ENCODE measurements around the gene GPN2. TPM values are rescaled to one million over a fixed set of nuclear protein-coding genes. Genes with fewer than 3 reads are reported as not detected.

GPN2 gene
- total RNA-seq, 2 donors from 2014 or later = 32.6 to 38.5 TPM

- Mint-ChIP-seq H3K27me3 (ENCODE audit: insufficient read depth) (no peaks in the 10 kb centered on the region), H3K4me3 (peak overlapping the region; percentile 86), H3K4me1 (peaks cover 16% of the 10 kb centered on the region), H3K9me3 (no peaks in the 10 kb centered on the region), H3K36me3 (ENCODE audit: low read depth) (peaks cover 39% of the 10 kb centered on the region), H3K27ac (peak overlapping the region; percentile 96)
- Histone ChIP-seq H3K36me3 (ENCODE audit: control insufficient read depth, insufficient read depth, low read length) (peaks cover 40% of the 10 kb centered on the region), H3K9me3 (ENCODE audit: control insufficient read depth, low read length) (no peaks in the 10 kb centered on the region), H3K4me3 (ENCODE audit: low read length) (peak overlapping the region; percentile 97), H3K9ac (ENCODE audit: extremely low read depth, low read length, poor library complexity, severe bottlenecking) (peak overlapping the region; percentile 83), H3K27me3 (ENCODE audit: control insufficient read depth, insufficient read depth, low read length, poor library complexity, severe bottlenecking) (no peaks in the 10 kb centered on the region), H3K27ac (ENCODE audit: low read depth, low read length) (no peak overlapping the region), H3K4me1 (ENCODE audit: control insufficient read depth, insufficient read depth, low read length) (peaks cover 8% of the 10 kb centered on the region)
- TF ChIP-seq CTCF (conservative IDR thresholded peaks at IDR 0.05) = no peak
- no peak for DNase-seq
- WGBS, 2 experiments (ENCODE audit: insufficient coverage in 1 of 2, insufficient read length in 1 of 2) = 92 to 94% methylated on average over 3 of the region's 3 CpGs
These were observed 32.8 kb upstream of the GPN2 start for GRCh38 chr1:26922901-26923300.

DNA sequence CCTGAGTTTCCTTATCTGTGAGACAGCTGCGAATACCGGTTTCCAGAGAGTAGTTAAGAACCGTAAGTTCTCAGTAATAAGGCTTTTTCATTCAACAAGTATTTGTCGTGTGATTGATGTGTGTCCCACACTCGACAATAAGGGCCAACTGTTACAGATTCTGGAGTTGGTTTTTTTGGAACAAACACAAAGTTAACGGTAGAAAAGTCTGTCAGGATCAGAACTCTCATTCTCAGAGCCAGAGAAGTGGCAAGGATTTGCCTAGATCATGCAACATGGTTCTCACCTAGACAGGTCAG lies 32.3 kb upstream of the GPN2 start:
- Mint-ChIP-seq H3K4me3 (peak overlapping the region; percentile 86), H3K36me3 (ENCODE audit: low read depth) (peaks cover 34% of the 10 kb centered on the region), H3K27ac (peak overlapping the region; percentile 96), H3K27me3 (ENCODE audit: insufficient read depth) (no peaks in the 10 kb centered on the region), H3K4me1 (peaks cover 16% of the 10 kb centered on the region), H3K9me3 (no peaks in the 10 kb centered on the region)
- Histone ChIP-seq H3K9me3 (ENCODE audit: control insufficient read depth, low read length) (no peaks in the 10 kb centered on the region), H3K27me3 (ENCODE audit: control insufficient read depth, insufficient read depth, low read length, poor library complexity, severe bottlenecking) (no peaks in the 10 kb centered on the region), H3K27ac (ENCODE audit: low read depth, low read length) (no peak overlapping the region), H3K36me3 (ENCODE audit: control insufficient read depth, insufficient read depth, low read length) (peaks cover 35% of the 10 kb centered on the region), H3K4me3 (ENCODE audit: low read length) (peak overlapping the region; percentile 97), H3K9ac (ENCODE audit: extremely low read depth, low read length, poor library complexity, severe bottlenecking) (peak overlapping the region; percentile 83), H3K4me1 (ENCODE audit: control insufficient read depth, insufficient read depth, low read length) (peaks cover 8% of the 10 kb centered on the region)
- no peak for TF ChIP-seq CTCF (conservative IDR thresholded peaks at IDR 0.05)
- DNase-seq = no peak
- WGBS, 2 experiments (ENCODE audit: insufficient coverage in 1 of 2, insufficient read length in 1 of 2) = 48 to 61% methylated on average over 6 of the region's 6 CpGs

- H3K4me3 Mint-ChIP-seq = peak within 1 kb of the TSS; percentile 86
- 2 to 3% methylated on average over 45 to 83 of the region's 83 CpGs for WGBS, 2 experiments (ENCODE audit: insufficient coverage in 1 of 2, insufficient read length in 1 of 2)
- peaks cover 31% of the 10 kb centered on the region for H3K36me3 ChIP-seq (ENCODE audit: control insufficient read depth, insufficient read depth, low read length)
These were observed 31.7 kb upstream of the GPN2 start, which contains the start of gene NUDC for GRCh38 chr1:26921540-26922430. Gene NUDC, plus strand, starts transcription at chr1:26921743. Its CDS starts 106 bp downstream, at chr1:26921849.

More at GRCh38 chr1:26921540-26922430, 31.7 kb upstream of the GPN2 start, which contains the start of gene NUDC:
- Mint-ChIP-seq H3K27ac (peak within 1 kb of the TSS; percentile 96), H3K36me3 (ENCODE audit: low read depth) (peaks cover 31% of the 10 kb centered on the region), H3K9me3 (no peaks in the 10 kb centered on the region), H3K27me3 (ENCODE audit: insufficient read depth) (no peaks in the 10 kb centered on the region), H3K4me1 (peaks cover 16% of the 10 kb centered on the region)
- TF ChIP-seq CTCF (conservative IDR thresholded peaks at IDR 0.05) = no peak
- peak; percentile 98 for DNase-seq
- Histone ChIP-seq H3K4me3 (ENCODE audit: low read length) (peak within 1 kb of the TSS; percentile 97), H3K27me3 (ENCODE audit: control insufficient read depth, insufficient read depth, low read length, poor library complexity, severe bottlenecking) (no peaks in the 10 kb centered on the region), H3K4me1 (ENCODE audit: control insufficient read depth, insufficient read depth, low read length) (peaks cover 8% of the 10 kb centered on the region), H3K9me3 (ENCODE audit: control insufficient read depth, low read length) (no peaks in the 10 kb centered on the region), H3K9ac (ENCODE audit: extremely low read depth, low read length, poor library complexity, severe bottlenecking) (peak within 1 kb of the TSS; percentile 83), H3K27ac (ENCODE audit: low read depth, low read length) (peak within 1 kb of the TSS; percentile 66)
